Raji (cell line): Measurements from ENCODE around the gene THSD7B.

ENCODE experiments used
- POLR2A ChIP-seq: IDR thresholded peaks from 2 replicates; pipeline ENCODE4 v1.6.1; 2011; ENCODE audit warnings: low read depth, low read length, control low read depth; ENCODE audit not compliant: insufficient read depth

THSD7B gene

DNA sequence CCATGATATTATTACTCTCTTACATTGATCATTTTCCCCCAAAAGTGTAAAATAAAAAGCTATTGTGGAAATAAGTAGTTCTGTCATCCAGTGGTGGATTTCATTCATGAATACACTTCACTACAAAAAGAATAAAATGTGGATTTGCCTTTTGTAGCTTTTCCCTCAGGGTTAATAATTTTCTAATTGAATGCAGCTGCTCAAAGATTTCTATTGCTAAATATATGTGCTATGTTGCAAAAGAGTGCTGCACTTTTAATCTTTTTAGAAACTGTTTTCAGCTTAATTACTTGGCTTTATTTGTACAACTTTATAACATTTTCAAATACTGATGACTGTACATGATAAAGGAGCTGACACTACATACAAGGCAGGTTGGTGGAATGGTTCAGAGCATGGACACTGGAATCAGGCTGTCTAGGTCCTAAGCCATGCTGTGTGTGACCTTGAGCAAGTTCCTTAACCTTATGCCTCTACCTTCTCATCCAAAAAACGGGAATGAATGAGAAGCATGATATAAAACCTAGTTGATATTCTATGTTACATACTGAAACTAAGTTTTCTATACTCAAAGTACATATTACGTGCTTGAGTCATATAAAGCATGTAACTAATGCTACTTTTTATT is 128.8 kb downstream of the THSD7B start:
- no peak for TF ChIP-seq POLR2A

DNA sequence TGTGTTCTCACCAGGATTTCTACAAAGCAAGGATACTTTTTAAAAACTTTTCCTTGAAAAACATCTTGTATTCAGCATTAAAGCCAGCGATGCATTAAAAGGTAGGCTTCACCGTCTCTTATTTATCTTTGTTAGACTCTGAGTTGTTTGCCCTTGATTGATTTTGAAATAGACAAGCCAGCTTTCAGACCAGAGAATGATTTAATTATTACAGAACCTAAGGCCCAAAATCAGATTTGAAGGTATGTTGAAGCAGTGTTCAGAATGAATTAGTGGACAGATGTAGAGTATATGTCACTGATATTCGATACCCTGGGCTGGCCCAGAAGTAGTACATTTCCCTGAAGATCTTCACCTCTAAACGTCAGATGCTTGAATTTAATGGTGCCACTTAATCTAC is 136.4 kb downstream of the THSD7B start:
- no peak for TF ChIP-seq POLR2A

DNA sequence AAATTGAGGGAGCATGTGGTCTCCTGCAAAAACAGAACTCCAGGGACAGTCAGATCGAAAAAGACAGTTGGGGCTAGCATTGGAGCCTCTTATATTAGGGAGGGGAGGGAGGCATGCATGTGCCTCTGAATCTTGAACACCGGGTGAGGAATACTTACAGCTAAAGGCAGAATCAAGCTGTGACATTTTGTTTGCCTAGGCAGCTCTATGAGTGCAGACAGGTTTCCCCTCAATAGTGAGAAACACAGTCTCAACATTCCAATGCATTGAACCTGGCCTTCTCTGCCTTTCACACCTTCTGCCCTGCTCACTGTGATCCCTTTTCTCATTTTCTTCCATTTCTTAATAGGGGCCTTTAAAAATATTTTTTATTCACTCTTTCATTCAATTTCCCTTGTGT is 140.4 kb downstream of the THSD7B start:
- TF ChIP-seq POLR2A = no peak

DNA sequence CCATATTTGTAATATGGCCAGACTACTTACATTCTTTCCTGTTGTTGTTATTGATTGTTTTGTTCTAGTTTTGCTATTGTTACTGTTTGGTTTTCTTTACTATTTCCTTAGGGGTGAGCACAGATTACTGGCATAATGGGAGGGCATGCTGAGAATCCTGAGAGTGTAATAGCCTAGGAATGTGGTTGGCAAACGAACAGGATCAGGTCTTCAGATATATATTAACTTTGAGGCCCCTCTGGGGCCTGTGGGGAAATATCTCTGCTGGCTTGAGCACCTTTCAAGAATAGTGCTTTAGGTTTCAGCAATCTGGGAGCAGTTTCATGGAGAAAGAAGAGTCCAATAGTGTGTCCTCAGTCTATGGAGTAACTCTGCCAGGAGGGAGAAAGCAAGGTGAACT is 144.4 kb downstream of the THSD7B start:
- no peak for TF ChIP-seq POLR2A

DNA sequence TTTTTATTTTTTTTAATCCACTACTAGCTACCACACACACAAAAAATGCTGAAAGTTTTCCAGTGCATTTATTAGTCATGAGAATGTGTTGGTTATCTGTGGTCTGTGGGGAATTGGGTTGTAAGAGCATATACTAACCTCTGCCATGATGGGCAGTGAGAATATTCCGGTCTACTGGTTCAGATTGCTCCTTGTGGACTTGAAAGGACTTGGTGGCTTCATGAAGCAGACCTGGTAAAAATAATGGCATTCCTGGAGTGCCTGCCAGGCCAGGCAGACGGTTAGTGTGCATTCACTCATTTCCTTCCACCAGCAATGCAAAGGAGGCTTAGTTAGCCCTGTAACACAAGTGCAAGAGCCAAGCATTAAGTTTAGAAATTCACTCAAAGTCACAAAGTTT is 150.8 kb downstream of the THSD7B start:
- TF ChIP-seq POLR2A = no peak

DNA sequence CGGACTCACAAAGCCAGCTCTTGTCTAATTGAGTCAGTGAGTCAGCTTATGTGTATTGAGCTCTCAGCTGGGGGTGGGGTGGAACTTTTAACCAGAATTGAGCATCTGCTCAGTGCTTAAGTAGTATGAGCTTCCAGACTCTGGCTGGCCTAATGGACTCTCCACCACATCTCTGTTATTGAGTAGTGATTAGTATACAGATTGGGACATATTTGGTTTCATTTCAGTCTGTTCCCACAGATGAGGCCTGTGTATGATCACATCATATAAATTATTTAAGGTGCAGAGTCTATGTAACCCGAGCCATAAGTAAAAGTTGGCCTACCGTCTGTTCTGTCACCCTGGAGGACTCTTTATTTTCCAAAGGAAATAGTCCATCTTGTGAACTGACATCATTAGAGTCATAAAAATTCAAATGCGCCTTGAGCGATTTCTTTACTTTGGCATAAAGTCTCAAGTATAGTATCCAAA is 152.1 kb downstream of the THSD7B start:
- no peak for TF ChIP-seq POLR2A

DNA sequence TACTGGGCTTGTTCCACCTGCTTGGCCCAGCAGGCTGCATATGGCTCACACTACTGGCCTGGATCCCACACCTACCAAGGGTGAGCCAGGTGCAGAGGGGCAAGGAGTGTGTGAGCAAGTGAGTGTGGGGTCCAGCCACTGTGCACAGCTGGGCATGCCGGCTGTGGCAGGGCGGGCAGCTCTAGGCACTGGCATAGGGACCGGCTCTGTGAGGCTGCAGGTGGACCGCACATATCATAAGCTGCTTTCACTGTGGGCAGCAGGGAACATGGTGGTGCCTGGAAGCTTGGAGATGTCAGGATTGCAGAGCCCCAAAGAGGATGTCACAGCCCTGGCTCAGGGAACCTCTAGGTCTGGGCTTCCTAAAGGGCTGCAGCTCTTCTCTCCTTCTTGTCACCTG is 154.3 kb downstream of the THSD7B start:
- TF ChIP-seq POLR2A = no peak

DNA sequence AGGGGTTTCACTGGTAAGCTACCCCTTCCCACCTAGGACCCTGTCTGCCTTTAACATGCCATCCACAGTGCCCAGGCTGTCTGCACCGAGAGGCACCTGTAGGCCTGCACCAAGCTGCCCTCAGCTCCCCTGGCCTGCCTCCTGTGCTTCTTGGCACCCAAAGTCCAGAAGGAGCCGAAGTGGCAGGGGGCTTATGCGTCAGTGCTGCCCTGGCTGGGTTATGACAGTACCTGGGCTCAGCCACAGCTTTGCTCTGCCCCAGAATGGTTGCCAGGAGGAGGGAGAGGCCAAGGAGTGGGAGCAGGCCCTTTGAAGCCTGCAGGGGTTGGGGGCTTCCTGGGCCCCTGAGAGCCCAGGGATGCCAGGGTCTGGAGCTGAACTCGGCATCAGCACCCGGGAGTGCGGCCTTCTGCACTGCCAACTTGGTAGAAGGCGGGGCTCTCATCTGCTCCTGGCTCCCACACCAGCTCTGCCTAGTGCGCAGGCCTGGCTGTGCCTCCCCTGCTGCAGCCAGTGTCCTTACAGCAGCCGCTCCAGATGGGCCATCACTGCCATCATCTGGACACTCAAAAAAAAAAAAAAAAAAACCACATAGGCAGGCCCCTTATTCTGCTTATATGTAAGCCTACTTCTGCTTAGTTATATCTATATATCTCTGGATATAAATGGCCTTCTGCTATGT is 155.4 kb downstream of the THSD7B start:
- TF ChIP-seq POLR2A = no peak

DNA sequence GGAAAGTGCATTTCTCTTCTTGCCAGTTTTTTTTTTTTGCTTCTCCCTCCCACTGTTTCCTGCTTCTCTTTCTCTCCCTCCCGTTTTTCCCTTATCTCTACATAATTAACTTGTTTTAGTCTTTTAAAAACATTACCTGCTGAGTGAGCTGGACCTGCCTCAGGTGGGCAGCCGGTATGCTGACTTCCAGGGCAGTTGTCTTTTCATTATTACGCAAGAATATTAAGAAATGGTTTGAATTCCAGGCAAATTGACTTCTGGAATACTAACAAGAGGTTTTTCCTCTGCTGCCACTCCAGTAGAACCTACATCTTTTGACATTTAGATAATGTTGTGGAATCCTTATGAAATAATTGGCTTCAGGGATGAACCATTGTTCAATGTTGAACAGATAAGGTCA is 161.8 kb downstream of the THSD7B start:
- no peak for TF ChIP-seq POLR2A

DNA sequence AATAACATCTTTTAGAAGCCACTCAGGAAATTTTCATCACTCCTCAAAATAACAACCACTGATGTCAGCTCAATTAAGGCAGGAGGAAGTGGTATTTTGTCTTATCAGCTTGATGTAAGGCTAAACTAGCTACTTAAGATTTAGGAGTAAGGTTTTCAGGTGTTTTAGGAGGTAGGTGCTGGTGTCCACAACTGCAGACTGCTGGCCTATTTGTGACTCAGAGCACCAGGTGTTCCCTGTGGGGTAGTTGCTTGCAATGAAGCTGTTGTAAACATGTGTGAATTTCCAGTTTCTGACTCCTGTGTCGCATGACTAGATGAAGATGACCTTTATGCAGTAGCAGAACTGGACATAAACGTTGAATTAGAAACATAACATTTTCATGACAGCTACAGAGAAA is 164.2 kb downstream of the THSD7B start:
- no peak for TF ChIP-seq POLR2A

DNA sequence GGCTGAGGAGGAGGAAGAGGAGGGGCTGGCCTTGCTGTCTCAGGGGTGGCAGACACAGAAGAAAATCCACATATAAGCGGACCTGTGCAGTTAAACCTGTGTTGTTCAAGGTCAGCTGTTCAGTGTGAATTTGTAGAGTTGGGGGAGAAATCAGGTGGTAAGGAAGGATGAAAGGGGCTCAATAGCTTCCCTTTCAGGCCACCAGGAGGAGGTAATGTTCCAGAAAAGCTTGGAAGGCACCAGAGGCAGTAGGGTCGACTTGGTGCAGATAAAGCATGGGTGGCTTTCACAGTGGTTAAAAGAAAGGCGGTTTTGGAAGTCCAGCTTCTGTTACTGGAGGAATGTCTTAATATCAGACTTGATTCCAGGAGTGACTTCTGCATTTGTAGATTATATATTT is 167.4 kb downstream of the THSD7B start:
- TF ChIP-seq POLR2A = no peak

DNA sequence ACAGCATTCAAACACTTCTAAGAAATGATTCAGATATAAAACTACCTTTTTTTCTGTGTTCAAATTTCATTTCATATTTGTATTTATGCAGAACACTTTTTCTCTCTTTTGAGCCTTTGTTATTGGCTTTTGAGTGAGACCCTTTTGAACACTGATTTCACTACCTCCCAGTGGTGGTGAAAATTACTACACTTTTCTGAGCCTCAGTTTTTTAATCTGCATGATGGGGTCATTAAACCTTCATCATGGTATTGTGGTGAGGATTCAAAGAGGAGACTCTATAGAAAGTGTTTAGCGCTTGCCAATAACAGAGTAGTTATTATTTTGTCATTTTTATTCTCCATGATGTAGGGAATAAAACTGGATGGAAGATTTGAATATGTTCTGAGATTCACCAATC is 169.8 kb downstream of the THSD7B start:
- TF ChIP-seq POLR2A = no peak

DNA sequence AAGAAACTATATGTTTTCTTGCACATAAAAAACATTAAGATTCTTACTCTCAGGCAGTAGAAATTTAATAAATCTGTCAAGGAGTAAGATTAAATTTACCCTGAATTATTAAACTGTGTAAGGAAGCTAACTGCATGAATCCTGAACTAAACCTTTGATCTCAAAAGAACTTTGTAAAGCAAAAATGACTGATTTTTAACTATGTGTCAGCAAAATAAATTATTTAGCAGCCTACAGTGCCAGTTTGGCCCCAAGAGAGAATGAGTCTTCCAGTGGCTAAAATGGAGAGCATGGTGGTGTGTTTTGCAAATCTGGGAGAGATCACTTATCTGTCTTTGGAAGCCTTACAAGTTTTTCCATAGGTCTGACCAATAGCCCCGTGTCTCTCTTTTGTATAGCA is 190.7 kb downstream of the THSD7B start:
- TF ChIP-seq POLR2A = no peak

DNA sequence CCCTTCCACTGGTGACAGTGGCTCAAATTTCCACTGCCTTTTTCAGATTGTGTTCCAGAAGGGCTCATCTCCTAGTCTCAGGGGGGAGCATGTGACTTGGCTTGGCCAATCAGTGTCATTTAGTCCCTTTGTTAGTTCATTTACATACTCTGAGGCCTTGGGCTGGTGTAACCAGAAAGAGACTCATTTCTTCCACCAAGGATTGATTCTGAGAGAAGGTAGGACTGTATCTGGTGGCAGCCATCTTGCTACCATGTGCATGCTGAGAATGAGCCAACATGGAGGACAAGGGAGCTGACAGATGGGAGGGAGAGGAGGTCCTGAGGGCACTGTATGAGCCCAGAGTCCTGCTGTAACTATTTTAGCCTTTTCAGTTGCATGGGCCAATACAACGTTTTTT is 191.7 kb downstream of the THSD7B start:
- TF ChIP-seq POLR2A = no peak

DNA sequence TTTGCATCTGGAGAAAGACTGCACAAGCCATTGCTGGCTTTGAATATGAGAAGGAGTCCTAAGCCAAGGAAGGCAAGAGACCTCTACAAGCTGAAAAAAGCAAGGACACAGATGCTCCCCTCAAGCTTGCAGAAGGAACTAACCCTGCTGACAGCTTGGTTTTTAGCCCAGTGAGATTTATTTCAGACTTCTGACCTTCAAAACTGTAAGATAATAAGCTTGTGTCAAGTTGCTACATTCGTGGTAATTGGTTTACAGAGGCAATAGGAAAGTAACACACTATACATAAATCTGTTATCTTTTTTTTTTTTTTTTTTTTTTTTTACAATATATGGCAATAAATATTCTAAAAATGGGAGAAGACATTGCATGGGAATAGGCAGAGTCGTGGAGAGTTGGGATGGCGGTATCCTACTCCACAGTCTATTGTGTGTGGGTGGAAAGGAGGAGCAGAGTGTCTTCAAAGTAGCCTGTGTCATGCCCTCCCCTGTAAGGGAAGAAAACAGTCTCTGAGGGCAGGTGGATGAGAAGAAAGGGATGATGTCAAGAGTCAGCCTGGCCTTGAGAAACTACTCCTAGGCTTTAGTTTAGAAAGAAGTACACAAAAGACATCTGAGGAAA is 196.9 kb downstream of the THSD7B start:
- no peak for TF ChIP-seq POLR2A

DNA sequence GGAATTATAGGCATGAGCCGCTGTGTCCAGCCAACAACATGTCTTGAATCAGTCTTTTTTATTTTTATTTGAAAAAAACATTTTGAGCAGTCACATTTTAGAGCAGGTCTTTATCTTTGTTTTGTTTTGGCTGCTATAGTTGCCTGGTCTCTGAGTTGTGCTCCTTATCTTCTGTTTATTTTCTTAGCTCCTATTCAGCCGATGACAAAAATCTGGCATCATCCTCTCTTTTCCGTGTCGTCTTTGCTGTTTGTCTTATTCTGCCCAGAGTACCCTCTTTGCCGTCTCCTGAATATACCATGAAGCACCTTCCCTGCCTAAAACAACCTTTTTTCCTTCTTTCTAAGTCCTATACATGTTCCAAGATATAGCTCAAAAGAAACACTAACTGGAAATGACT is 201.1 kb downstream of the THSD7B start:
- no peak for TF ChIP-seq POLR2A
